Mesothelial cell of epicardium (in vitro differentiated cells): ENCODE results near the gene PPP3CA. TPM values are rescaled to one million over a fixed set of nuclear protein-coding genes. Genes with fewer than 3 reads are reported as not detected.
"Not testable (repeated sequence)": the region's sequence is repeated elsewhere in the genome, so short reads cannot be mapped to it uniquely, and the experiment has no call there.

Source experiments
- DNase-seq, 2 experiments: peaks; one replicate each; pipeline ENCODE4 v3.0.0; 2021; ENCODE audit warnings: low spot score in 2 of 2; ENCODE audit not compliant: unreplicated experiment in 2 of 2
- H3K27ac Mint-ChIP-seq: 2 replicates; pipeline ENCODE4 v1.8.0; 2021; ENCODE audit warnings: mixed read lengths
- H3K27me3 Mint-ChIP-seq: 2 replicates; pipeline ENCODE4 v1.8.0; 2021; ENCODE audit warnings: low read depth, mixed read lengths
- H3K36me3 Mint-ChIP-seq: 2 replicates; pipeline ENCODE4 v1.8.0; 2021; ENCODE audit warnings: mixed read lengths
- H3K4me1 Mint-ChIP-seq: 2 replicates; pipeline ENCODE4 v1.8.0; 2021; ENCODE audit warnings: mixed read lengths
- H3K4me3 Mint-ChIP-seq: 2 replicates; pipeline ENCODE4 v1.8.0; 2021; ENCODE audit warnings: mild to moderate bottlenecking, moderate library complexity, mixed read lengths
- H3K9me3 Mint-ChIP-seq: 2 replicates; pipeline ENCODE4 v1.8.0; 2021; ENCODE audit warnings: mixed read lengths
- CTCF ChIP-seq: fragments of 200-600 bp; sonication (generic); IDR thresholded peaks from one replicate; pipeline ENCODE4 v1.5.0; 2021; ENCODE audit warnings: antibody characterized with exemption; ENCODE audit not compliant: unreplicated experiment
- total RNA-seq: library from RNA; stranded (reverse); gene quantifications from 3 replicates; pipeline ENCODE4 v1.2.1, GENCODE V29; 2021

Gene PPP3CA
- total RNA-seq, 1 donor from 2014 or later: 23.5 TPM

DNA sequence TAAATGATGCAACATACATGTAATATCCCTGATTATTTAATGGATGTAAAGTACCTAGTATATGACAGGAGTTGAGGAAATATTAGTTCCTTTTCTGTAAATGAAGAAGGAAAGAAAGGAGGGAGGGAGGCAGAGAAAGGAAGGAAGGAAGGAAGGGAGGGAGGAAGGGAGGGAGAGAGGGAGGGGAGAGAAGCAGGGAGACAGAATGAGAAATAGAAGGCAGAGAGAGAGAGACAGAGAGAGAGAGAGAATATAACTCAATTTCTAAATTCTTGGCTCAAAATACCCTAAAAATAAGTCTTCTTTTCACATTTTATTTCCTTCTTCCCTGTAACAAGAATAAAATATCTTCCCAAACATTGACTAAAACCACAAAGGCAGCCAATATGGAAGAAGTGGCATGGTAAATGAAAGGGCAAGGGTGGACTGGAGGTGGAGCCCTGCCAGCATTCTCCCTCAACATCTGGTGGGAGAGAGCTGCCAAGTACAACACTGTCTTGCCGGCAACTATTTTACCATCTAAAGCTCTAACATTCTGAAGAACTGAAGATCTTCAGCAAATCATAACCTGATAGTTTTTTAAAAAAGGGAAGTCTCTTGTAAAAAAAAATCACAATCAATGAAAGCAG, 245.1 kb downstream of the PPP3CA start:
- Mint-ChIP-seq H3K4me1 (peaks cover 23% of the 10 kb centered on the region), H3K27ac (no peak overlapping the region), H3K36me3 (peaks cover 3% of the 10 kb centered on the region), H3K27me3 (no peaks in the 10 kb centered on the region), H3K4me3 (no peak overlapping the region), H3K9me3 (no peaks in the 10 kb centered on the region)
- no peak for DNase-seq
- TF ChIP-seq CTCF: no peak

DNA sequence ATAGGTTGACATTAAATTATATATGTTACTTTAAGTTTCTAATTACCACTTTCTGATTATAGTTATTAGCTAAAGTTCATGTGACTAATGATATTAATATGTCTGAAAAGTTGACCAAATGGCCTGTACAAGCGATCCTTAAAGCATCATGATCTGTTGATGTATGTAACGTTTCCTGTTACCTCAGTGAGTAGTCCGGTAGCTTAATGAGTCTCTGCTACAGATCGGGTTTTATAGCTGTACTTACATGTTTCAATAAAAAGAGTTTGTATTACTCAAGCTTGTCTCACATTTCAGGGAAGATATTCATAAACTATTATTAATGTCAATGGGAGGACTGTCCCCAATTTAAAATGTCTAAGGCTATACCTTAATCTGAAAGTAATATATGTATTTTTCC, 246.3 kb downstream of the PPP3CA start:
- peaks cover 23% of the 10 kb centered on the region for H3K4me1 Mint-ChIP-seq
- no peaks in the 10 kb centered on the region for H3K27me3 Mint-ChIP-seq
- TF ChIP-seq CTCF: no peak

DNA sequence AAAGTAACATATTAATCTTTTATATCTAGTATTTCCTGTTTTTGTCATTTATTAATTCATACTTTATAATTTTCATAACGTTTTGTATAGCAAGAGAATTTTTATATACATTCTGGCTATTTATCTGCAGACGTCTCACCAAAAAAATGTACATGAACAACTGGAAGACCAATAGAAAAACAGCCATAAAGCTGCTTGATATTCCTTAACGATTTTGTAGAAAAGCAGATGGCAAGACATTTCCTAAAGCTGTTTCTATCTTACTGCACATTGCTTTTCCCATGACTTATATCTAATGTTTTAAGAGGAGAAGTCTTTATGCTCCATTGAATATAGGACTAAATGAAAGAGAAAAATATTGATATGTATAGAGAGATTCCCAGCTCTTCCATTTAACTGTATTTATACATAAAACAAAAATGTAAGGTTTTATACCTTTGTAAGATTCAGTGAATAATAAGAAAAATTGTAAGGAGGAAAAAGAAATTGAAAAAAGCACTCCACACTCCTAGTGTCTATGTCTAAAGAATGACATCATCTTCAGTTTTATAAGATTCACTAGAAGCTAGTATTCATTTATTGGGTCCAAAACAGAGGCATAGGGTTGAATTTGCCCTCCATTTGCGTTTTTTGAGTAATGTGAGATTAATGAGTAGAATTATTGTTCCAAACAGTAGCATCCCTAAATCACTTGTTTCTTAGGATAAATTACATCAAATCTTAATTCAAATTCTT, 248.5 kb downstream of the PPP3CA start:
- H3K36me3 Mint-ChIP-seq: peaks cover 1% of the 10 kb centered on the region
- H3K4me3 Mint-ChIP-seq: no peak overlapping the region
- no peaks in the 10 kb centered on the region for H3K9me3 Mint-ChIP-seq
- H3K27ac Mint-ChIP-seq: no peak overlapping the region
- no peak for TF ChIP-seq CTCF
- H3K4me1 Mint-ChIP-seq: peaks cover 18% of the 10 kb centered on the region
- no peaks in the 10 kb centered on the region for H3K27me3 Mint-ChIP-seq
- no peak for DNase-seq

More for the DNA sequence above, 246.3 kb downstream of the PPP3CA start:
- Mint-ChIP-seq H3K36me3 (peaks cover 1% of the 10 kb centered on the region), H3K9me3 (no peaks in the 10 kb centered on the region), H3K4me3 (no peak overlapping the region), H3K27ac (no peak overlapping the region)
- DNase-seq: no peak

DNA sequence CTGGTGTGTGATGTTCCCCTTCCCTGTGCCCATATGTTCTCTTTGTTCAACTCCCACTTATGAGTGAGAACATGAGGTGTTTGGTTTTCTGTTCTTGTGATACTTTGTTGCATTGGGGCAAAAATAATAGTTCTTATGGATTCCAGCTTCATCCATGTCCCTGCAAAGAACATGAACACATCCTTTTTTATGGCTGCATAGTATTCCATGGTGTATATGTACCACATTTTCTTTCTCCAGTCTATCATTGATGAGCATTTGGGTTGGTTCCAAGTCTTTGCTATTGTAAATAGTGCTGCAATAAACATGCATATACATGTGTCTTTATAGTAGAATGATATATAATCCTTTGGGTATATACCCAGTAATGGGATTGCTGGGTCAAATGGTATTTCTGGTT, 254.7 kb downstream of the PPP3CA start:
- H3K9me3 Mint-ChIP-seq, H3K4me3 Mint-ChIP-seq, H3K27ac Mint-ChIP-seq, H3K4me1 Mint-ChIP-seq, DNase-seq, H3K36me3 Mint-ChIP-seq, H3K27me3 Mint-ChIP-seq: not testable (repeated sequence)

DNA sequence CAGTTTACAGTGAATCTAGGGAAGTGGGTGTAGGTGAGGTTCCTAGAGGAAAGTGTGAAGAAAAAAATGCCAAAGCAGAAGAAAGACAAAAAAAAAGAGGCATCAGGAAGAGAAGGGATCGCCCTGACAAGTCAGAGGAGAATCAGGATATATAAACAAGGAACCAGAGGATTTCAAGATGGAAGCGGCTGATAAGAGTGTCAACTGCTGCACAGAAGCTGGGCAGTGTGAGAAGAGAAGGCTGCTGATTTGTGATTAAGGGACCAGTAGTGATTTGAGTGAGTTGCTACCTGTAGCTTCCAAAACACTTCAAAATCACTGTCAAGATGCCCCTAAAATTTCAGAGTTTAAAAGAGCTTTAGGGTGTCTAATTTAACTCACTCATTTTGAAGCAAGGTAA, 258.2 kb downstream of the PPP3CA start:
- Mint-ChIP-seq H3K4me3 (no peak overlapping the region), H3K27ac (no peak overlapping the region), H3K27me3 (no peaks in the 10 kb centered on the region), H3K4me1 (peaks cover 2% of the 10 kb centered on the region), H3K36me3 (peaks cover 8% of the 10 kb centered on the region), H3K9me3 (no peaks in the 10 kb centered on the region)
- no peak for TF ChIP-seq CTCF
- DNase-seq: no peak

DNA sequence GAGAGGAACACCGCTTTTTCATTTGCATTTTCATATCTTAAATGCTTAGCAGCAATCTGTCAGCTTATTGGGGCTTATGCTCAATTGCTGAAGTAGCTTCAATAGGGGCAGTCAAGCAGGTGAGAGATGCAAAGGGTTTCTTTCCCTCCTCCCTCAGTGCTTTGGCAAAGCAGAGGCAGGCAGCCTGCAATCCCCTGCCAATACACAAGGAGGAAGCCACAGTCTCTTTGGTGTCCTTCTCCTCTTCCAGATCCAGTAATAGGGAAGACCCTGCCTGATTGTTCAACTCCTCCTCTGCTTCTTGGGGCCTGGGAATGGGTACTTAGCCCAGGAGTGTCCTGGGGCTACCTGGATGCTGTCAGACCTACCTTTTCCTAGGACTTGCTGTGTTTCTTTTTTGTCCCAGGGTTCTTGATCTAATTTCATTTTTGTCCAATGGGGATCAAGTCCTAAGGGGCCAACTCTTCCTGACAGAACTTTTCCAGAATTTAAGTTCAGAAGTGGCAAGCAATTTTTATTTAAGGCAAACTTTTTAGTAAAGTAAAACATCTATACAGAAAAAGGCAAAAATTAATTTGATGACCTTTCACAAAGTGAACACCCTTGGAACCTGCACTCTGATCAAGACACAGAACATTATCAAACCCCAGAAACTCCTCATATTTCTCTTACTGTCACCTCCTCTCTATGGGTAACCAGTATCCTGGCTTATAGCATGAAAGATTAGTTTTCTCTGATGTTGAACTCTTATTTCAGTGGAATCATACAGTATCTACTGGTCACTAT, 260.3 kb downstream of the PPP3CA start:
- H3K4me3 Mint-ChIP-seq: no peak overlapping the region
- DNase-seq: no peak
- H3K4me1 Mint-ChIP-seq: peaks cover 2% of the 10 kb centered on the region
- no peaks in the 10 kb centered on the region for H3K36me3 Mint-ChIP-seq
- TF ChIP-seq CTCF: no peak
- H3K9me3 Mint-ChIP-seq: no peaks in the 10 kb centered on the region
- H3K27me3 Mint-ChIP-seq: no peaks in the 10 kb centered on the region
- no peak overlapping the region for H3K27ac Mint-ChIP-seq
